ENCODE measurements around the gene PEX1.
"Not testable (repeated sequence)": the region's sequence is repeated elsewhere in the genome, so short reads cannot be mapped to it uniquely, and the experiment has no call there.

PEX1 gene

DNA sequence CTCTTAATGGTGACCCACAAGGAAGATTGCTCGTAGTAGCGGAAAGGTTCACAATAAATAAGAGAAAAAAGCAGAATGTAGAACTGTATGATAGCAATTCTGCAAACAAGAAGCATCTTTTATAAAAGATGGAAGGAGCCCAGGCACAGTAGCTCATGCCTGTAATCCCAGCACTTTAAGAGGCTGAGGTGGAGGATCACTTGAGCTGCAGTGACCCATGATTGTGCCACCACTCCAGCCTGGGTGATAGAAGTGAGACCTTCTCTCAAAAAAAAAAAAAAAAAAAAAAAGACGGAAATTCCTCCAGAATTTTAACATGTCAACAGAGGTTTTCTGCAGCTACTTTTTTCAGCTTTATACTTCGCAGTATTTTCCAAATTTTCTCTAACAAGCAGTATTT is 67.8 kb downstream of the PEX1 start:
- DNase-seq (ENCODE audit: low read depth) = no peak

DNA sequence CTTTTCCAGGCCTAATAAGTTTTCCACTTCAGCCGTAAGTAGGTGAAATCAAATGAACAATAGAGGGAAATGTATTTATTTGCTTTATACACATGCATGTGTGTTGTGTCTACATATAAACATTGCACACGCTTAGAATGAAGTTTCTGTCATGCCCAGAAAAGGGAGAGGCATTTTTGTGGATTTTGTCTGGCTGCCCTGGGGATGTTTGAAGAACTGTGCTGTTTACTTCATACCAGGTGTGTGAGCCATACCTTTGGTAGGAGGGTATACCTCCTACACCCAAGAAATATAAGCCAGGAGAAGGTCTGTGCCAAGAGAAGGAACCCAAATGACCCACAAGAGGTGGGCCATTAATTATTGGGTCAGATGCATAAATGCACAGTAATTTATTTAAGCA is 68.2 kb downstream of the PEX1 start:
- DNase-seq (ENCODE audit: low read depth) = no peak

DNA sequence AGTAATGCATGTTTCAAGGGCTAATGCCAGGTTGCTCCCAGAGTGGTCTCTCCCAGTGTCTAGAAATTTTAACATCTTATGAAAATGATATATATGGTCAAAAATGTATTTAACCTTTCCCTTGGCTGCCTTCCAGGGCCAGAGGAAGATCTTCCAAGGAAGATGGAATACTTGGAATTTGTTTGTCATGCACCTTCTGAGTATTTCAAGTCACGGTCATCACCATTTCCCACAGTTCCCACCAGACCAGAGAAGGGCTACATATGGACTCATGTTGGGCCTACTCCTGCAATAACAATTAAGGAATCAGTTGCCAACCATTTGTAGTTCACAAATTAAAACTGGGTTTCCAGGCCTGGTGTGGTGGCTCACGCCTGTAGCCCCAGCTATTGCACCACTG is 72.1 kb downstream of the PEX1 start:
- no peak for DNase-seq (ENCODE audit: low read depth)

DNA sequence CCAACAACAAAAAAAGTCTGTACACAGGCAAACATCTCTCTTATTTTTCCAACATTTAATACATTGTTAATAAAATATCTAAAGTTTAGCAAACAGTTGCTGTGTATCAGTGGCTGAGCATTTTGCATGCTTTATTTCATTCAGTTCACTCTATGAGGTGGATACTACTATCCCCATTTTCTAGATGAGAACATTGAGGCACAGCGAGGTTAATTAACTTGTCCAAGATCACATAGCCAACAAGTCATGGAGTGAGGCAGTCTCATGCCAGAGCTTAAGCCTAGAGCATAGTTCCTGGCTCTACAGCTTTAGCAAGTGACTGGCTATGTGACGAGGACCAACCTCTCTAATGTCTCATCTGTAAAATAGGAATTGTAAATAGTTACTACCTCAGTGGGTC is 76.7 kb downstream of the PEX1 start:
- DNase-seq (ENCODE audit: low read depth) = no peak

DNA sequence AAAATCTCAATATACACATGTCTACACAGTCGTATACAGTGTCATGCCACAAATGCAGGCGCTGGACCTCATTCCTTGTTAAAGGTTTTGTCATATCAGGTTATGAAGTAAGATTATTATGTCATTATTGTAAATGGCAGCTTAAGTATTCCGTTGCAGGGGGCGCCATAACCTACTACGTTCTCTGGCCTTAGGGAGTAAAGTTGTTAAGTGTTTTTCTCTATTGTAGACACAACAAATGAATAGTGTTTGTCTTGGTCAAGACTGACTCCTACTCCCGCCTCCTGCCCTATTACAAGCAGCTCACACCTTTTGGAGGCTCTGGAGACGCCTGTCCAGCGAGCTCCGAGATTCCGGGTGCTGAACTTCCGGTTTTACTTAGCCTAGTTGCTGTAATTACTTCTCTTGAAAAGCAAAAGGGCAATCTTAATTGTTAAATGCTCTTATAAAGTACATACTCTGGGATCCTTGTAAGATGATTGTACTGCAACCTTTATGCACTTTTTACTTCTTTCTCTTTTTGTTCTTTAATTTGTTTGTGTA is 80.0 kb downstream of the PEX1 start:
- DNase-seq (ENCODE audit: low read depth) = peak; percentile 43

DNA sequence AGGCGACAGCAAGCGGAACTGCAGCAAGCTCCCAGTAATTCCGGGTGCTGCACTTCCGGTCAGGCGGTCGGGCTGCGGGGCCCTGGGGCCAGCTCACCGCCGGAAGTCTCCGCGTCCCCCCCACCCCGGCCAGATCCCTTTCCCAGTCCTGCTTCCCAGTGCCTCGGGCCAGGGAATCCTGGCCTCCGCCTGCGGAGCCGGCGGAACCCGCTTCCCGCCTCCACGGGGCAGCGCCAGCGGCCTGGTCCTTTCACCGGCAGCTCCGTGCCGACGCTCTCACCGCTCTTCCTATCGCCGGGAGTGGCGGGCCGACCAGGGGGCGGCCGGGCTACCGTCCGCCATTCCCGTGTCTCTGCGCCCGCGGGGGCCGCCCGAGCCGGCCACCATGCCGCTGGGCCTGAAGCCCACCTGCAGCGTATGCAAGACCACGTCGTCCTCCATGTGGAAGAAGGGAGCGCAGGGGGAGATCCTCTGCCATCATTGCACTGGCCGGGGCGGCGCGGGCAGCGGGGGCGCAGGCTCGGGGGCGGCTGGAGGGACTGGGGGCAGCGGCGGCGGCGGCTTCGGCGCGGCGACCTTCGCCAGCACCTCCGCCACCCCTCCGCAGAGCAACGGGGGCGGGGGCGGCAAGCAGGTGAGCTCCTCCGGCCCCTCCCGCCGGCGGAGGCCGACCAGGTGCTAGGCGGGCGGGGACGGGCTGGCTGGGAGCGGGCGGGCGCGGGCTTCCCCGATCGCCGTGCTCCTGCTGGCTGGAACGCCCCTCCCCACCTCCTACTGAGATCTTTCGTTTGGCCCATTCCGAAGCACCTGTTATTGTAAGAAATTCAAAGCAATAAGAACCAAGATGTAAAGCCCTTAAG is 80.7 kb downstream of the PEX1 start, which contains the start of gene GATAD1:
TSS of gene GATAD1 (plus strand) at position 138 of the 860 bp plus-strand sequence. CDS start at position 386, 248 bp downstream.
- peak; percentile 68 for DNase-seq (ENCODE audit: low read depth)

DNA sequence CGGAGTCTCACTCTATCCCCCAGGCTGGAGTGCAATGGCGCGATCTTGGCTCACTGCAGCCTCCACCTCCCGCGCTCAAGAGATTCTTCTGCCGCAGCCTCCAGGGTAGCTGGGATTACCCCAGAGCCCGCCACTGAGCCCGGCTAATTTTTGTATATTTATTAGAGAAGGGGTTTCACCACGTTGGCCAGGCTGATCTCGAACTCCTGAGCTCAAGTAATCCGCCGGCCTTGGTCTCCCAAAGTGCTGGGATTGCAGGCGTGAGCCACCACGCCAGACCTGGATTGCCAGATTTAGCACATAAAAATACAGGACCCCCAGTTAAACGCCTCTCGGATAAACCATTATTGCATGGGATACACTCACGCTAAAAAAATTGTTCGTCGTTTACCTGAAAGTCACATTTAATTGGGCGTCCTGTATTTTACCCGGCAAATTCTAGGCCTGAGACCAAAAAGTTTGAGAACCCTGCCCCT is 81.4 kb downstream of the PEX1 start:
- DNase-seq (ENCODE audit: low read depth) = no peak

DNA sequence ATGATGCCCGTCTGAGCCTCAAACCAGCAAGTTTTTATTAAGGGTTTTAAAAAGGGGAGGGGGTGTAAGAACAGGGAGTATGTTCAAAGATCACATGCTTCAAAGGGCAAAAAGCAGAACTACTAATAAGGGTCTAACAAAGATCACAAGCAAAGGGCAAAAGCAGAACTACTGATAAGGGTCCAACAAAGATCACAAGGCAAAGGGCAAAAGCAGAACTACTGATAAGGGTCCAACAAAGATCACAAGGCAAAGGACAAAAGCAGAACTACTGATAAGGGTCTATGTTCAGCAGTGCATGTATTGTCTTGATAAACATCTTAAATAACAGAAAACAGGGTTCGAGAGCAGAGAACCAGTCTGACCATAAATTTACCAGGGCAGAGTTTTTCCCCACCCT is 85.6 kb downstream of the PEX1 start:
- not testable (repeated sequence) for DNase-seq (ENCODE audit: low read depth)

DNA sequence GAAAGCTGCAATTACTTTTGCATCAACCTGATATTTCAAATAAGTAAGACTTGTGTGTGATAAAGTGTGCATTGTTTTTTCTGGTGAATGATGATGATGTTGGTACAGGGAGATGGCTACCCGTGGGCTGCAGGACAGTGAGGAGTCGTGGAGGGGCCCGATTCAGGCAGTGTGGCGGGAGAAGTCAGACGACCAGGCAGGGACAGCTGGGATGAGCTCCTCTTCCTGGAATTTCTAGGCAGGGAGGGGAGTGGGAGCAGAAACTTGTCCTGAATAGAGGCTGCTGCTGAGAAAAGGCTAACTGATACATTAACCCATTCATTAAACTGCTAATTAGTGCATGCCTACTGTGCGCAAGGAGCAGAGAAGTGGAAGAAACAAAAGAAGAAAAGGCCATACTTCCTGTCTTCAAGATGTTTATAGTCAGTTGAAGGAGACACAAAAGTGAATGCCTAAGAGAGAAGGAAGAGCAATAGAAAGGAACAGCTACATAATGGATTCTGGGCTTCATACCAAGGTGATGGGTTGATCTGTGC is 90.3 kb downstream of the PEX1 start:
- DNase-seq (ENCODE audit: low read depth) = no peak
